DMS79 treated with DMSO at 0.1 percent for 48 hours (cell line): Measurements from ENCODE around the gene APIP.
"Not testable (repeated sequence)": the region's sequence is repeated elsewhere in the genome, so short reads cannot be mapped to it uniquely, and the experiment has no call there.

Experiments used
- DNase-seq: peaks from one replicate; lab custom pipeline; 2025; lab: John Stamatoyannopoulos, UW

The APIP gene

GRCh38 chr11:34926101-34926830 is 10.1 kb upstream of the APIP start:
- DNase-seq, result peak; percentile 85

- no peak for DNase-seq
These were observed 8.5 kb upstream of the APIP start for GRCh38 chr11:34924714-34925113.

DNA sequence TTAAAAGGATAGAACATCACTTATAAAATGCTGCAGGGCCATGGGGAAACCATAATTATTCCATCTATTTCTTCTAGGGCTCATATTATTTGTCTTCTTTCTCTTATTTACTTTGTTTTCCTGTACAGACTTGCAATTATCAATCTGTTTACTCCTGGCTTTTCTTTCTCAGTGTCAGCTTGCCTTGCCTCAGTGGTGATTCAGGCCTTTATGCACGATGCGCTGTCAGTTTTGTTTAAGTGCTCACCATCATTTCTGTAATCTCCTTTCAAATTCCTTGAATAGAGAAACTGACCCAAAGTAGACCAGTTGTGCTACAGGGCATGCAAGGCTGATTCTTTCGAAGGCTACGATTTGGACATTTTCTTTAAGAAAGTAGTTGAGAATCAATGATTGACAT is 5.0 kb upstream of the APIP start:
- no peak for DNase-seq

- DNase-seq, result no peak
These were observed 928 bp upstream of the APIP start for GRCh38 chr11:34916843-34917770.

DNA sequence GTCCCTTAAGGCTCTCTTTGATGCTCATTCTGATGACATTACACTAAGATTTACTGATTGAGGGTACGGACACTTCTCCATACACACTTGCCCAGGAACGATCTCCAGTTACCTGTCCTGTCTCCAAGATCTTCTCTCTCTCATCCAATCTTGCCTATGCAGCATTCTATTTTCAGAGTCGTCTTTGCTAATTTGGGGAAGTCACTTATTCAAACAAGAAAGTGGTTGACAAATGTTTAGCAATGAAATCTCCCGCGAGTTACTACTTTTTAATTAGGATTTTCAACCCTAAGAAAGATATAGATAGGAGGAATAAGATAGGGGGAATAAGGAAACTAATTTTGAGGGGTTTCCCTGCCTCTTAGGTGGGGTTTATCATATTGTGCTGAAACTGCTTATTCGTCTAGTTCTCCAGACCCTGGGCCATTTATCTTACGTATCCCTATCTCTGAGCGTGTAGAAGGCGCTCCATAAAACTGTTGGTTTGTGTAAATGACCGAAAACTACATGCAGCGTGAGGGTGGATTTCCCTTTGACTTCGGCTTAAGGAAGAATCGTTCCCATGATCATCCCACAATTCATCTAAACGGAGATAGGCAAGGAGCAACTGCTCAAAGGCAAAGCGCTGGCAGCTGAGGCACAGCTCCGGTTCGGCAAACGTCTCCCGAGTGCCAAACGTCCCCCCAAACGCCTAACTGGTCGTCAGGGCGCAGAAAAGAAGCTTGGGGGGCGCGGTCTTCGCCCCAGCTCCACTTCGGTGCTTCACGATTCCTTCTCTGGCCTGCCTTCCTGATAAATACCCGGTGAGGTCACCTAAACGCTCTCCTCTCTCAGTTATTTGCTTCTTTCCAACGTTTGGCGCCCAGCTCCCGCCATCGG is 804 bp downstream of the APIP start:
- DNase-seq, result peak; percentile 83

DNA sequence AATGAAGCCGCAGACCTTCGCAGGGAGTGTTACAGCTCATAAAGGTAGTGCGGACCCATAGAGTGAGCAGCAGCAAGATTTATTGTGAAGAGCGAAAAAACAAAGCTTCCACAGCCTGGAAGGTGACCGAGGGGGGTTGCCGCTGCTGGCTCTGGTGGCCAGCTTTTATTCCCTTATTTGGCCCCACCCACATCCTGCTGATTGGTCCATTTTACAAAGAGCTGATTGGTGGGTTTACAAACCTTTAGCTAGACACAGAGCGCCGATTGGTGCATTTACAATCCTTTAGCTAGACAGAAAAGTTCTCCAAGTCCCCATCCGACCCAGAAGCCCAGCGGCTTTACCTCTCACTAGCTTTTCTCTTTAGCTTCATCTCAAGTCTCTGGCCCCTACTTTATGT is 2.6 kb downstream of the APIP start:
- not testable (repeated sequence) for DNase-seq

GRCh38 chr11:34911676-34912075 is 4.5 kb downstream of the APIP start:
- DNase-seq, result no peak

- no peak for DNase-seq
These were observed 5.4 kb downstream of the APIP start for GRCh38 chr11:34910817-34911216.

GRCh38 chr11:34909955-34910354 is 6.2 kb downstream of the APIP start:
- no peak for DNase-seq

GRCh38 chr11:34909415-34909814 is 6.8 kb downstream of the APIP start:
- DNase-seq, result no peak

- DNase-seq, result no peak
These were observed 8.1 kb downstream of the APIP start for GRCh38 chr11:34907934-34908593.

DNA sequence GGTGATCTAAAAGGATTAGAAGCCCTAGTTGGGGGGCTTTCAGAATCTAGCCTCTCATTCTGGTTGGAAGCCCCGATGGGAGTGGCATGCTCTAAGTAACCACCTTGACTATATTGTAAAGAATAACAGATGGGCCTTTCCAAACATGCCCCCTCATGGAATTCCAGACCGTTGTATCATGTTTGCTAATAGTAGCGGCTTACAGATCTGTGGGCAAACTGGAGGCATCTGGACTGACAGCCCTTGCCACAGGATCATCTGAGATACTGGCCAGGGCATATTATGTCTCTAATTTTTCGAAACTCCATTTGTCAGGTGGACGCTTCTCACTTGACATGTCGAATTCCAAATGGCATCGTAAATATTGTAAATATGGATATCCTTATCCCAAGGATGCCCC is 10.5 kb downstream of the APIP start:
- no peak for DNase-seq

- DNase-seq, result no peak
These were observed 11.7 kb downstream of the APIP start for GRCh38 chr11:34904421-34904955.

DNA sequence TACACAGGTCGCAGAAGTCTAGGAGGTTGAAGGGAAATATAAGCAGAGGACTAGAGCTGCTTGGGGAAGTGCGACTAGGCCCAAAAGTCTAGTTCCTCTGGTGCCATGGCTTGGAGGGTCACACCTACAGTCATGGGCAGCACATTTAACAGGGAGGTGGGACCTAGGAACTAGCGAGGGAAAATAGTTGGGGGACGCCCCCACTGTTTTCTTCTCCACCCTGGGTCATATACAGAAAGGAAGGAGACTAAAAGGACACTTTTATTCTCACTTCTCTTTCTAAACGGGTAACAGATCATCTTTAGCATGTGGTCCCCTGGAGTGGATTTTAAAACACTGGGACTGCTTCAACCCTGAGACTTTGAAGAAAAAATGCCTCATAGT is 16.6 kb downstream of the APIP start:
- DNase-seq, result no peak

DNA sequence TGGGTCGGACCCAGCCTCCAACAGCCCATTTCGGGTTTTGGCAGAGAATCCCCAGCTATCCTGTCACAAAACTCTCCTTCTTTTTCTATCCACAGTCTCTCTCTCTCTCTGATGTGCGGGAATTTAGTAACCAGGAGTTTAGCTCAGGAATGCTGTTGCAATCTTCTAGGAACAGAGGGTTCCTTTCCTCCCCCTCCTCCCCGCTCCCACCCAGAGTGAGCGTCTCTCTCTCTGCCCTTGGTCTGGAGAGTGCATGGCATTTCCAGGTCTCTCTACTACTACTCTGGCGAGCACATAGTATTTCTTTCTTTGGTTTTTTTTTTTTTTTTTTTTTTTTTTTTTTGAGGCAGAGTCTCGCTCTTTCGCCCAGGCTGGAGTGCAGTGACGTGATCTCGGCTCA is 17.7 kb downstream of the APIP start:
- DNase-seq, result no peak

- DNase-seq, result no peak
These were observed 18.9 kb downstream of the APIP start for GRCh38 chr11:34897171-34897870.

DNA sequence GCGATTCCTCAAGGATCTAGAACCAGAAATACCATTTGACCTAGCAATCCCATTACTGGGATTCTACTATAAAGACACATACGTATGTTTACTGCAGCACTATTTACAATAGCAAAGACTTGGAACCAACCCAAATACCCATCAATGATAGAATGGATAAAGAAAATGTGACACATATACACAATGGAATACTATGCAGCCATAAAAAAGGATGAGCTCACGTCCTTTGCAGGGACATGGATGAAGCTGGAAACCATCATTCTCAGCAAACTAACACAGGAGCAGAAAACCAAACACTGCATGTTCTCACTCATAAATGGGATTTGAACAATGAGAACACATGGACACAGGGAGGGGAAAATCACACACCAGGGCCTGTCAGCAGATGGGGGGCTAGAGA is 20.0 kb downstream of the APIP start:
- not testable (repeated sequence) for DNase-seq

DNA sequence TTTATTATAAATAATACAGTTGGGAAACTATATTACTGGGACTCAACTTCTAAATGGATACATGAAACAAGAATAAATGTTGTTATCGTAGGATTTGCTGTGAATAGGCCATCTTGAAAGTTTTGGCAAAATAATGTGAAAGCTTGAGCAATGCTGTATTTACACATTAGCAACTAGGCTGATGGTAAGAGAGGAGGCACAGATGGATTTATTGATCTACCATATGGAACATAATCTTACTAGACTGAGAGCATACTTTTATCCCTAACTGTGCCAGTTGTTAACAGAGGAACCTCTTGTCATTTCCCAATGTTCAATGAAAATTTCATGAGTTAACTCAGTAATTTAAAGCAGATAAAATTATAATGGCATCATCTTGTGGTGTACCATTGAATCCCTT is 22.8 kb downstream of the APIP start:
- no peak for DNase-seq

DNA sequence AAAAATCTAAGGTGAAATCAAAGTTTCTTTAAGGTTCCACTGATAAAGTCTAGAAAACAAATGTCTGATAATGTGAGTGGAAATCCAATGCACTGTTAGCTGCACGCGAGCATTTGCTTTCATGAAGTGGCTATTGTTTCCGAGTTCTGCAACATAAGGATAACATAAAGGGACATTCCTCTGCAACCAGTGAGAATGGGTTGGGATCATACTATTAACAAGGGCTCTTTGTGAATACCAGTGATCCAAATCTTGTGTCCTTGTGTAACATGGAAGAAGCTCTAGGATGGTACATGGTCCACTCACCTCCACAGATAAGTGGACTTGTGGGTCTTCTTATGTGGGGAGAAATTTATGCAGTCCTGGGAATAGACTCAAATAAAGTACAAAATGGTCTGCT is 24.6 kb downstream of the APIP start:
- DNase-seq, result no peak

DNA sequence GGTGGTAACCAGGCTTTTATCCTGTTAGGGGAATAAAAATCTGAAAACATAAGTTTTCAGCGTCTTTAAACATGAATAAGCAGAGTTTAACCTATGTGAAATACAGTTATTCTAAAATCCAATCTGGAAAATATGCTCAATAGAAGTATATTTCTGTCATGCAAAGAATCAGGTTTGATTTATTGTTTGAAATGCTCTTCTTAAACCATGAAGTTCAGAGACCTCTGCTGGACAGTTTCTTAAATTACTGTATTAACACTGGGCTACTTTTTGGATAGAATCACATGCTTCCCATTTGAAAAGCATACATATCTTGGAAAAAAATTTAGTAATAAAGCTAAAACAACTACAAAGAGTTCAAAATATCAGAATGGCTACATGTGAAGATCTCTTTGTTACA is 25.4 kb downstream of the APIP start:
- peak; percentile 35 for DNase-seq

DNA sequence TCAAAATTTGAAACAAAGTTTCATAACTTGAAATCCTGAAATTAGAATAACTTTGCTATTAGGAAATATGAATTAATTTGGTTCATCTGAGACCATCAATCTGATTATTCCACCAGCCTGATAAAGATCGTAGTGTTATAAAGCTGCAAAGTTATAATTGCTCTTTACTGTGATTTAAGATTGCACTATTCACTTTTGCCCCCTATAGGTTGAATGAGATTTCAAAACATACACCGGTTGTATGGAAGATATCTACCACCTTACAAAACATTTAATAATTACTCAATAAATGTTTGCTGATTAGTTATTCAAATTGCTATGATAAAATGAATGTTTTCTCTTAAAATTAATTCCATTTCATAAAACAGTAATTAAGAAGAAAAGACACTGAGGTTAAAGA is 26.1 kb downstream of the APIP start:
- no peak for DNase-seq
